ENCODE measurements around the gene HBA1. TPM values are rescaled to one million over a fixed set of nuclear protein-coding genes. Genes with fewer than 3 reads are reported as not detected.

Gene HBA1
- total and polyA plus RNA-seq, 2 of the 8 experiments (the other 6 are each of a cell fraction or from before 2014, with no cell fraction given), result 2.3 TPM

GRCh38 chr16:220021-220420 is 43.5 kb downstream of the HBA1 start:
- Histone ChIP-seq H3K4me3 (ENCODE audit: extremely low read depth in 1 of 4, insufficient read depth in 2 of 4, low read depth in 3 of 4, low read length in 4 of 4) (no peak overlapping the region), H2BK15ac (ENCODE audit: low read length) (no peak overlapping the region), H3K79me2 (ENCODE audit: control insufficient read depth in 1 of 2, insufficient read depth in 2 of 2, low read length in 2 of 2) (peaks cover 2 to 70% of the 10 kb centered on the region in 2 experiments), H3K4me2 (ENCODE audit: insufficient read depth in 1 of 2, low read depth in 2 of 2, low read length in 2 of 2) (no peak overlapping the region), H2AFZ (ENCODE audit: low read length) (no peak overlapping the region), H3K23me2 (ENCODE audit: low read depth, low read length) (no peaks in the 10 kb centered on the region; the same call in 1 of the 2 replicates), H4K91ac (replicated peaks; ENCODE audit: insufficient read length, low read length) (no peak overlapping the region), H3K56ac (replicated peaks; ENCODE audit: insufficient read length, low read depth, low read length) (no peak overlapping the region), H3K14ac (ENCODE audit: insufficient read length) (no peak overlapping the region), H4K20me1 (replicated peaks in 1 of 2; ENCODE audit: control insufficient read depth in 1 of 2, insufficient read depth in 2 of 2, low read length in 2 of 2) (peaks cover 9 to 14% of the 10 kb centered on the region in 2 experiments), H3K36me3 (ENCODE audit: control insufficient read depth in 2 of 4, insufficient read depth in 4 of 4, low read length in 3 of 4) (peaks cover 22 to 67% (median 48%) of the 10 kb centered on the region in 4 experiments), H2BK12ac (ENCODE audit: low read depth, low read length) (no peak overlapping the region), H4K5ac (ENCODE audit: insufficient read length, low read depth, low read length) (no peak overlapping the region), H3K23ac (ENCODE audit: insufficient read length) (no peak overlapping the region), H2BK5ac (ENCODE audit: low read depth, low read length) (no peak overlapping the region), H3K9me3 (ENCODE audit: insufficient read depth in 2 of 2, low read depth in 1 of 2, low read length in 1 of 2) (no peaks in the 10 kb centered on the region), H3K27ac (ENCODE audit: low read depth, low read length) (no peak overlapping the region), H3K79me1 (ENCODE audit: low read depth, low read length) (no peaks in the 10 kb centered on the region; the same call in 1 of the 2 replicates), H2AK5ac (ENCODE audit: low read depth, low read length) (no peak overlapping the region), H2BK120ac (replicated peaks; ENCODE audit: low read depth, low read length) (no peak overlapping the region), H3K4me1 (replicated peaks in 1 of 4; ENCODE audit: control insufficient read depth in 3 of 4, insufficient read depth in 4 of 4, low read length in 3 of 4) (no peaks in the 10 kb centered on the region), H2BK20ac (ENCODE audit: low read length) (no peak overlapping the region), H4K8ac (ENCODE audit: extremely low read depth, insufficient read depth, low read length) (no peak overlapping the region), H3K18ac (ENCODE audit: extremely low read depth, low read length) (no peak overlapping the region), H3K27me3 (replicated peaks in 1 of 4; ENCODE audit: control insufficient read depth in 3 of 4, extremely low read depth in 1 of 4, insufficient read depth in 3 of 4, low read length in 3 of 4) (no peaks in the 10 kb centered on the region), H3K4ac (replicated peaks; ENCODE audit: insufficient read length, low read depth, low read length) (no peak overlapping the region), H3K9ac (replicated peaks in 1 of 4; ENCODE audit: extremely low read depth in 1 of 4, low read depth in 3 of 4, low read length in 3 of 4) (no peak overlapping the region)
- ChIA-PET POLR2A (ENCODE audit: partially characterized antibody) (interaction anchor here (1.7 to 34.3 kb wide), 3 partner anchors 5 to 16 kb away, joined by 4 to 348 read pairs (median 348); partner anchors contain the start of gene LUC7L), CTCF (ENCODE audit: partially characterized antibody) (interaction anchor here (1.5 to 1.6 kb wide), 2 partner anchors 10 to 29 kb away, joined by 3 to 4 read pairs; no protein-coding TSS in a partner anchor)
- FAIRE-seq (no peak), DNase-seq (ENCODE audit: low read depth in 1 of 2, low spot score in 2 of 2) (no peak)
- 95% methylated on average over 4 of the region's 4 CpGs; no CpG with 5 or more reads in 1 of the 2 experiments for WGBS, 2 experiments (ENCODE audit: extremely low coverage in 1 of 2, insufficient coverage in 1 of 2, insufficient read length in 1 of 2, insufficient replicate concordance in 2 of 2, low coverage in 1 of 2, low lambda C conversion rate in 2 of 2, missing lambda C conversion rate in 1 of 2)
- TF ChIP-seq SIX5 (IDR thresholded peaks at IDR 0.05; ENCODE audit: low read depth, low read length) (no peak), ATF3 (IDR thresholded peaks at IDR 0.05; ENCODE audit: insufficient read depth, low read depth, low read length) (no peak), TAF1 (IDR thresholded peaks at IDR 0.05; ENCODE audit: low read depth, low read length) (no peak), HDAC2 (IDR thresholded peaks at IDR 0.05; ENCODE audit: borderline replicate concordance in 1 of 2, low read depth in 2 of 2, low read length in 2 of 2) (no peak), RNF2 (IDR thresholded peaks at IDR 0.05; ENCODE audit: borderline replicate concordance, low read depth, low read length, missing control alignments, poor library complexity, severe bottlenecking) (no peak), CREB1 (IDR thresholded peaks at IDR 0.05) (no peak), MAX (IDR thresholded peaks at IDR 0.05) (no peak), TEAD4 (IDR thresholded peaks at IDR 0.05; ENCODE audit: low read depth, low read length) (no peak), BACH1 (IDR thresholded peaks at IDR 0.05; ENCODE audit: low read length) (no peak), YY1 (IDR thresholded peaks at IDR 0.05; ENCODE audit: low read depth, low read length) (no peak), POLR2AphosphoS5 (IDR thresholded peaks at IDR 0.05; ENCODE audit: low read depth, low read length) (no peak), POU5F1 (IDR thresholded peaks at IDR 0.05; ENCODE audit: low read depth, low read length) (no peak), BRCA1 (IDR thresholded peaks at IDR 0.05; ENCODE audit: low read depth, low read length) (no peak), EGR1 (IDR thresholded peaks at IDR 0.05; ENCODE audit: borderline replicate concordance, low read depth, low read length) (no peak)
